Measurements from ENCODE around the gene MLXIPL.
"Not testable (repeated sequence)": the region's sequence is repeated elsewhere in the genome, so short reads cannot be mapped to it uniquely, and the experiment has no call there.

Gene MLXIPL

DNA sequence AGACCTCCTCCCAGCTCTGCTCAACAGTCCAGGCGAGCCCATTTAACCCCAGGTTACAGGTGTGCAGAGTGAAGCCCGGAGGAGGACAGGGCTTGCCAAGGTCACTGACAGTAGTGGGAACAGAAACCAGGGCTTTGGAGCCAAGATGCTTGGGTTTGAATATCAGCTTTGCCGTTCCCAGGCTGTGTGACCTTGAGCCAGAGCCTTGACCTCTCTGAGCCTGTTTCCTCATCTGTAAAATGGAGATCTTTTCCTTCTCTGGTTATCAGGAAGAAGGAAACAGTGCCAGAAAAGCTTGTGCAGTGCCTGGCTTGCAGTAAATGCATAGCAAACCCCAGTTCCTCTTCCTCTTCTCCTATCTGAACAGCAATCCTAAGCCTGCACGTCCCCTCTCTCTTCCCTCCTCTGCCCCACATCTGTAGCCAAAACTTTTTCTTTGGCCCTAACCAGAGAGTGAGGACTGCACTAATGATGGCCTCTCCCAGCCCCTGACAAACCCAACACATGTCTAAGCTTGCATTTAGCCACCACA, 21.4 kb upstream of the MLXIPL start:
- no peak for DNase-seq

DNA sequence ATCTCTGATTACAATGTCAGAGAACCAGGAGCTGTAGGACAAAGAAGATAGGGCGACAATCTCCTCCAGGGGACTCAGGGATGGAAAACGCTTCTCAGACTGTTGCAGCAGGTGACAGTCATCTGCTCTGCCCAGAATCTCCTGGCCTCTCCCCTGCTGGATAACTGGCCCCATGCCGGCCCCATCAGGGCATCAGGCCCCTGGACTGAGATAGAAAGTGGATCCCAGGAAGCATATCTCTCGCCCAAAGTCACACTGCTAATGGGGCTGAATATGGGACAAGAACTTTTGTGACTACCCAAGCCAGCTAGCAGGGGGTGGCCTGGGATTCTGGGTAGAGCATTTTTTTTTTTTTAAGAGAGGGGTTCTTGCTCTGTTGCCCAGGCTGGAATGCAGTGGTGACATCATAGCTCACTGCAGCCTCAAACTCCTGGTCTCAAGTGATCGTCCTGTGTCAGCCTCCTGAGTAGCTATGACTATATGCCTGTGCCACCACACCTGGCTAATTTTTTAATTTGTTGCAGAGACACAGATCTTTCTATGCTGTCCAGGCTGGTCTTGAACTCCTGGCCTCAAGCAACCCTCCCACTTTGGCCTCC, 20.5 kb upstream of the MLXIPL start:
- no peak for DNase-seq

DNA sequence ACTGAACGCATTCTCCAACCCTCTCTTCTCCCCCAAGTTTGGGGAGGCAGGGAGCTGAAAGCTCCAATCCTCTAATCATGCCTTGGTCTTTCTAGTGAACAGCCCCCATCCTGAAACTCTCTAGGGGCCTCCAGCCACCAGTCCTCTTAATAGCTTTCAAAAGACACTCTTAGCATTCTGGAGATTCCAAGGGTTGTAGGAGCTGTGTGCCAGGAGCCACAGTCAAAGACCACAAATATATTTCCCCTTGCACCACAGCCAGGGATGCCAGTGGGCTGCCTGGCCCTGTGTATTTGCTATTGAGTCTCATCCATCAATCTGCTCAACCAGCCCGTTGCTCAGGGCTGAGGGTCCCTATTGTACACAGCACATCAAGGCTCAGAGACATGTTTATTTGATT, 18.5 kb upstream of the MLXIPL start:
- no peak for DNase-seq

DNA sequence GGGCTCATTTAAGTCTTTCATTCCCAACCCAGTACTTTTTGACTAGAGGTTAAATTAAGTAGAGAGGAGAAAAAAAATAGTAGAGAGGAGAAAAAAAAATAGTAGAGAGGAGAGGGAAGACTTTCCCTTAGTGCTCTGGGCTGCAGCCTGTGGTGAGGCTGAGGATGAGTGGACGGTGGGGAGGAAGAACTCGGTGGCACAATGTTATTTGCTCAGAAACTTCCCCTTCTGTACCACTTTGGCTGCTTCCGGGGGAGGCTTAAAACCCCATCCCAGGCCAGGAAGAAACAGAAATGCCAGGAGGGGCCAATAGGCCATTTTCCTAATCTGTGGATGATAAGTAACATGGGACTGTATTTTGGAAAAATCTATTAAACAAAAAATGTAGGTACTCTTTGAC, 14.6 kb upstream of the MLXIPL start:
- DNase-seq, result no peak

DNA sequence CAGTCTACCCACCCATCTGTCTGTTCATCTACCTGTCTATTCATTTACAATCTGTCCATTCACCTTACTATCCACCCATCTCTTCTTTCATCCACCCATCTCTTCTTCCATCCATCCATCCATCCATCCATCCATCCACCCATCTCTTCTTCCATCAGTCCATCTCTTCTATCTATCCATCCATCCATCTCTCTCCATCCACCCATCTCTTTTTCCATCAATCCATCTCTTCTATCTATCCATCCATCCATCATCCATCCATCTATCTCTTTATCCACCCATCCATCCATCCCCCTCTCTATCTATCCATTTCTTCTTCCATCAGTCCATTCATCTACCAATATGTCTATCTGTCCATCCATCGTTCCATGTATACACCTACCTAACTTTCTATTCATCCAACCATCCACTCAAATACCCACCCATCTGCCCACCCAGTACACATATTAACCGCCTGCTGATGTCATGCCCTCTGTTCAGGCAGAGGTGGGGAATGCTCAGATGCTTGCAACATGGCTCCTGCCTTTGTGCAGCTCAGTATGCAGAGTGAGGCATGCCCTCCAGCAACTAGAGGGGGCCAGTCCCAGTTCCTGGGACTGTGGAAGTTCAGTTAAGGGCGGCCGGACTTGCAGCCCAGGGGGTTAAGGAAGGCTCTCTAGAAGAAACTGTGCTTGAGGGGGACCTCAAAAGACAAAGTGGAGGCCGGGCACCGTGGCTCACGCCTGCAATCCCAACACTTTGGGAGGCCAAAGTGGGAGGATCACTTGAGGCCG, 11.3 kb upstream of the MLXIPL start:
- DNase-seq, result no peak

DNA sequence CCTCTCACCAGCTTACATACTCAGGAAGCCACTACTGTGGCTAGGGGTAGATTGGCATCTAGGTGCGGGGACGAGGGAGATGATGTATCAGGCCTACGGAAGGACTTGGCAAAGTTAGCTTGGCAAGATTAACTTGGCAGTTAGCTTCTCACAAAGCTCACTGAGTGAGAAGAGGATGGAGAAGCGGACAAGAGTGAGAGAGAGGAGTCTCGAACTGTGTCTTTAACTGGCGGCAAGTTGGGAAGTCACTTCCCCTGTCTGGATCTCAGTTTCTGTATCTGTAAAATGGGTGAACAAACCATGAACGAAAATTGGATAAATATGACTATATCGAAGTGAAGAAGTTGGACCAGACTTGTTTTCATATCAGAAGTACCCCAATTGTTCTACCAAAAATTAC, 9.5 kb upstream of the MLXIPL start:
- DNase-seq, result no peak

DNA sequence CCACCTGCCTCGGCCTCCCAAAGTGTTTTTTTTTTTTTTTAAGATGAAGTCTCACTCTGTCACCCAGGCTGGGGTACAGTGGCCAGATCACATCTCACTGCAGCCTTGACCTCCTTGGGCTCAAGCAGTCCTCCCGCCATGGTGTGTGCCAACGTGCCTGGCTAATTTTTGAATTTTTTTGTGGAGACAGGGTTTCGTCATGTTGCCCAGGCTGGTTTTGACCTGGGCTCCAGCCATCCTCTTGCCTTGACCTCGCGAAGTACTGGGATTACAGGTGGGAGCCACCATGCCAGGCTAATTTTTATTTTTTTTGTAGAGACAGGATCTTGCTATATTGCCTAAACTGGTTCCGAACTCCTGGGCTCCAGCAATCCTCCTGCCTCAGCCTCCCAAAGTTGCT, 9.0 kb upstream of the MLXIPL start:
- no peak for DNase-seq

DNA sequence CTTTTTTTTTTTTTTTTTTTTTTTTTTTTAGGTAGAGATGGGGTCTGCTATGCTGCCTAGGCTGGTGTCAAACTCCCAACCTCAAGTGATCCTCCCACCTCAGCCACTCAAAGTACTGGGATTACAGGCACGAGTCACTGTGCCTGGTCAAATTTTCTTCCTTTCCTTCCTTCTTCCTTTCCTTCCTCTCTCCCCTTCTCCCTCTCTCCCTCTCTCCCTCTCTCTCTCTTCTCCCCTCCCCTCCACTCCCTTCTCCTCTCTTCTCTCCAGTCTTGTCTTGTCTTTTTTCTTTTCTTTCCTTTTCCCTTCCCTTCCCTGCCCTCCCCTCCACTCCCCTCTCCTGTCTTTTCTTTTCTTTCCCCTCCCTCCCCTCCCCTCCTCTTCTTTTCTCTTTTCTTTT, 7.2 kb upstream of the MLXIPL start:
- DNase-seq, result no peak

DNA sequence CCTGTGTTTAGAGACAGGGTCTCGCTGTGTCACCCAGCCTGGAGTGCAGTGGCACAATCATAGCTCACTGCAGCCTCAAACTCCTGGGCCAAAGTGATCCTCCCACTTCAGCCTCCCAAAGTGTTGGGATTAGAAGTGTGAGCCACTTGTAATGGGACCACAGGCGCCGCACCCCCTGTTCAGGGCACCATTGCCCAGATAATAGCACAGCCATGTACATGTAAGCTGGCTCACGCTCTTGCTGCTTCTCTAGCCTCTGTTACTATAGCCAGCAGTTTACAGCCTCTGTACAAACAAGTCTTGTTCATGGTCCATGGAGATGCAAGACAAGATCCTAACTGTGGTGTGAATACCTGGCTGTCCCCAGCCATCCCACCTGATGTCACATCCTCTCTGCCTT, 4.2 kb upstream of the MLXIPL start:
- no peak for DNase-seq

DNA sequence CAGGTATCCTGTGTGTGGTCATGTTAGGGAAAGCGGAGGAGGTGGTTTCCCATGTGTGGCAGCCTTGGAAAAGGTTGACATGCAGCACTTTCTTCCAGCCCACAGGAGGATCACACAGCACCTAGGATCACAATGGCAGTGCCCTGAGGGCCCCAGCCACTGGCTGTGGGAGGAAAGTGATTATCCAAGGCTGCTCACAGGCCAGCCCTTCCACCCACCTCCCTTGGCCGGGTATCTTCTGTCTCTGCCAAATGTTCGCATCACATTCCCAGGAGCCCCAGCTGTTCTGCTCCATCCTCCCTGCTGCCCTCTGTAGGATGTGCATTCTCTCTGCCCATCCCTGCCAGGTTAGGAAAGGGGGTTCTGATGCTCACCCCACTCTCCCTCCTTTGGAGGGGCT, 2.5 kb upstream of the MLXIPL start:
- no peak for DNase-seq

DNA sequence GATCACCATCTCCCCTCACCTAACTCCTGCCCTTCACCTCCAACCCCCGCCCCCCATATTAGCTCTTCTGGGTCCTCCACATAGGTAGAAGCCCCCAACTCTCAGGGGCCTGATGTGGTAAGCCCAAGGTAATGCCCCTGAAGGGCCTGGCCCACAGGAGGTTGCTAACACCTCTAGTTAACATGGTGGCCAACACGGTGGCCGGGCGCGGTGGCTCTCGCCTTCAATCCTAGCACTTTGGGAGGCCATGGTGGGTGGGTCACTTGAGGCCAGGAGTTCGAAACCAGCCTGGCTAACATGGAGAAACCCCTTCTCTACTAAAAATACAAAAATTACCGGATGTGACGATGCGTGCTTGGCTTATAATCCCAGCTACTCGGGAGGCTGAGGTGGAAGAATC, 954 bp upstream of the MLXIPL start:
- no peak for DNase-seq

DNA sequence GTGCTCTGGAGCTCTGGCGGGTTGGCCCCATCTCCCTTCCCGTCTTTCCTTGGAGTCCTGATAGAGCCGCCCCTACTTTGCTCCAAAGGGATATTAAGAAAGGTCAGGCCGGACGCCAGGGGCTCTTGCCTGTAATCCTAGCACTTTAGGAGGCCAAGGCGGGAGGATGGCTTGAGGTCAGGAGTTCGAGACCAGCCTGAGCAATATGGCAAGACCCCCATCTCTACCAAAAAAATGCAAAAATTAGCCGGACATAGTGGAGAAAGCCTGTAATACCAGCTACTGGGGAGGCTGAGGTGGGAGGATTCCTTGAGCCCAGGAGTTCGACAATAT, 313 bp upstream of the MLXIPL start:
- DNase-seq, result no peak

DNA sequence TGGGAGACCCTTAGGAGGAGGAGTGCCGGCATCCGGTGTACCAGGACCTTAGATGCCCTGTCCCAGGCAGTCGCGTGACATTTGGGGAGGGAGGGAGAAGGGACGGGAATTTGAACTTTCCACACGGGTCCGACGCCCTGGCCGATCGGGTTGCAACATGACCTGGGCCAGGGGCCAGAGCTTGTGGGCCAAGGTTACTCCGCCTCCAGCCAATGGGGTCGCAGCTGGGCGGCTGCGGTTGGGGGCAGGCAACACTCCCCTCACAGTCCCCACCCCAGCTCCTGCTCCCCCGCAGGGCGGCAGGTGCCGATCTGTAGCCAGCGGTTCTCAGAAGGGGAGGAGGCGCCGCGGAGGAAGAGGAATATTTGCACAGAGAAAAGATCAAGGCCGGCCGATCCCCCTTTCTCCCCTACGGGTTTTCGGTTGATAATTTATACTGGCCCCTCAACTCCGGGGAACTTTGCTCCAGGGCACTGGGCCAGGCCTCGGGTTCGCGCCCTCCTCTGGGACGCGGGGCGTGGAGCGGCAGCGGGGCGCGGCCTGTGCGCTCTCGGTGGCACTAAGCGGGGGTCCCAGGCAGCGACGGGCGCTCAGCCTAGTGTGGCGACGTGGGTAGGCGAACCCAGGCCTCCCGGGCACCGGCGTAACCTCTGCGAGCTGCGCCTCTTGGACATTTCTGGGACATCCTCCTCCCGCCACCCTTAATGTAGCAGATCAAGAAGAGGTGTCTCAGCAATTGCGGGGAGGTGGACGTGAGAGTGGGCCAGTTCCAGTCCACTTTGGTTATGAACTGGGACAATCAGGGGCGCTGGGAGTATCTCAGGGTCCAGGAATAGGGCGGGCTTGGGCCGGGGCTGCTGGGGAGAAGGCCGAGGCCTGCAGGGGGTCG, 1.2 kb downstream of the MLXIPL start:
- DNase-seq, result no peak

DNA sequence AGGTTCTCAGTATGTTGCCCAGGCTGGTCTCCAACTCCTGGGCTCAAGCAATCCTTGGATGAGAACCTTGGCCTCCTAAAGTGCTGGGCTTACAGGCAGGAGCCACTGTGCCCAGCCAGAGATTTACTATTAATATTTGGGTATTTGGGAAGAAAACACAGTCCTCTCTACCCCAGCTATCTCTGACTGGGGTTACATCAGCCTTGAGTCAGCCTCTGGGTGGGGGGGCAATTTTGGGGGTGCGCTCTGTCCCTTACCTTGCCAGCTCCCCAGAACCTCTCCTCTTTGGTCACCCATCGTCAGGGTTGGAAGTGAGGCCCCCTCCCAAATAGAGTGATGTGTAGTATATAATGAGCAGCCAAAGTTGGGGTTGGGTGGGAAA, 1.8 kb downstream of the MLXIPL start:
- no peak for DNase-seq

DNA sequence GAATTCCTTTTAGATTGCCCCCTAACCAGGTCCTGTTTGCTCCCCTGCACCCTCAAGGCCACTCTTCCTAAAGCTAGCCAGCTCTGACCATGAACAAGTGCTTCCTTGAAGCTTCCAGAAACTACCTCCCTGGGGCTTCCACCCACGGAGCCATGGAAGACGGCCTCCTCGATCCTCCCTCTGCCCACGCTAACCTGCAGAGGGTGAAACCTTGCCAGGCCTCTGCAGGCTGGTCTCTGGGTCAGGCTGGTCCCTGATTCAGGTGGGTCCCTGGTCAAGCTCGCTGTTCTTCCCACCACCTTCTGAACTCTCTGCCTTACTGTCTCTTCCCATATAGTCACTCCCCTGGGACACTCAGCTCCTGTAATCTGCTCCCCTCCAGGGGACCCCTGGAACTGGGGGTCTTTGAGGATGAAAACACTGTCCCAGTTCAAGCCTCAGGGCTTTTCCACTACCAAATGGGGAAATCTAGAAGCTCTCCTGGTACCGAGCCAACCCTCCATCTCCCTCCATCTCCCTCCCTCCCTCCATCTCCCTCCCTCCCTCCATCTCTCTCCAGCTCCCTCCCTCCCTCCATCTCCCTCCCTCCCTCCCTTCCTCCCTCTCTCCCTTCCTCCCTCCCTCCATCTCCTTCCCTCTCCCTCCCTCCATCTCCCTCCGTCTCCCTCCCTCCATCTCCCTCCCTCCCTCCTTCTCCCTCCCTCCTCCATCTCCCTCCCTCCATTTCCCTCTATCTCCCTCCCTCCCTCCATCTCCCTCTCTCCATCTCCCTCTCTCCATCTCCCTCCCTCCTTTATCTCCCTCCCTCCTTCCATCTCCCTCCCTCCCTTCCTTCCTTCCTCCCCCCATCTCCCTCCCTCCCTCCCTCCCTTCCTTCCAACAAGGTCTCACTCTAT, 2.9 kb downstream of the MLXIPL start:
- no peak for DNase-seq

DNA sequence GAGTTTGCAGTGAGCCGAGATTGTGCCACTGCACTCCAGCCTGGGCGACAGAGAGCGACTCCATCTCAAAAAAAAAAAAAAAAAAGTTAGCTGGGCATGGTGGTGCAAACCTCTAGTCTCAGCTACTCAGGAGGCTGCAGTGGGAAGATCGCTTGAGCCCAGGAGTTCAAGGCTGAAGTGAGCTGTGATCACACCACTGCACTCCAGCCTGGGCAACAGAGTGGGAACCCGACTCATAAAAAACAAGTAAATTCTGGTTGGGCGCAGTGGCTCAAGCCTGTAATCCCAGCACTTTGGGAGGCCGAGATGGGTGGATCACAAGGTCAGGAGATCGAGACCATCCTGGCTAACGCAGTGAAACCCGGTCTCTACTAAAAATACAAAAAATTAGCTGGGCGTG, 4.9 kb downstream of the MLXIPL start:
- not testable (repeated sequence) for DNase-seq

DNA sequence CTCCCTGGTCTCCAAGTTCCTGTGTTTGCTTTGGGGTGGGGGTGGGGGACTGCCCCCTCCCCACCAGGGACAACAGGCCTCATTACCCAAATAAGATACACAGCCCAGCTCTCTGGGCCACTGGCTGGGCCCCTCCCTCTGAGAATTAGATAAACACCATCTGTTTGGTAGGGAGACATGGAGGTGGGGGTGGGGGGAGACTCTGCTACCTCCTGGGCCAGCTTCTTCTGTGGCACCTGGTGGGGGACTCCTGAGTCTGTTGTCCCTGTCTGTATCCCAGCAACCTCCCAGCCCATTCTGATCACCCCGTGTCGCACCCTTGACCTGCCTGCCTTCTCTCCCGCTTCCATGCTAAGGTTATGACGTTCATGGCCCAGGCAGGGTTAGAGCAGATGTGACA, 5.8 kb downstream of the MLXIPL start:
- no peak for DNase-seq

DNA sequence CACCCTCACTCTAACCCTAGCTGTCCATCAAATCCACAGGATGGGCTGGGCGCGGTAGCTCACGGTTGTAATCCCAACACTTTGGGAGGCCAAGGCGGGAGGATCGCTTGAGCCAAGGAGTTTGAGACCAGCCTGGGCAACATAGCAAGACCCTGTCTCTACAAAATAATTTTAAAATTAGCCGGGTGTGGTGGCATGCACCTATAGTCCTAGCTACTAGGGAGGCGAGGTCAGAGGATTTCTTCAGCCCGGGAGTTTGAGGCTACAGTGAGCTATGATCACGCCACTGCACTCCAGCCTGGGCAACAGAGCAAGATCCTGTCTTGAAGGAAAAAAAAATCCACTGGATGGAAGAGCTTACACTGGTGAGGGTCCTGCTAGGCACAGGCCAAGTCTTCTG, 6.8 kb downstream of the MLXIPL start:
- DNase-seq, result not testable (repeated sequence)

DNA sequence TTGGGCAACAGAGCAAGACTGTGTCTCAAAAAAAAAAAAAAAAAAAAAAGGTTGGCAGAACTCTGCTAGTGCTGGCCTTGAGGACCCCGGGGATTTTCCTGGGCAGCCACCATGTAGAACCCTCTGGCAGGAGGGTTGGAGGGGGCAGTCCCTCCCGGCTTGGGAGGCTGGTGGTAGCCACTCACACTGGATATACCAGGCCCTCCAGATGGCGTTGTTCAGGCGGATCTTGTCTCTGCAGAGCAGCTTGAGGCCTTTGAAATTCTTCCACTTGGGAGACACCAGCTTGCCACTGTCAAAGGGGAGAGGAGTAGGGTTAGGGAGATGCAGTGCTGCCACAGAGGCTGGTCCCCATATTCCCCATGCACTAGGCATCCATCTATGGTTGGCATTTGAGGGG, 8.4 kb downstream of the MLXIPL start:
- DNase-seq, result no peak

DNA sequence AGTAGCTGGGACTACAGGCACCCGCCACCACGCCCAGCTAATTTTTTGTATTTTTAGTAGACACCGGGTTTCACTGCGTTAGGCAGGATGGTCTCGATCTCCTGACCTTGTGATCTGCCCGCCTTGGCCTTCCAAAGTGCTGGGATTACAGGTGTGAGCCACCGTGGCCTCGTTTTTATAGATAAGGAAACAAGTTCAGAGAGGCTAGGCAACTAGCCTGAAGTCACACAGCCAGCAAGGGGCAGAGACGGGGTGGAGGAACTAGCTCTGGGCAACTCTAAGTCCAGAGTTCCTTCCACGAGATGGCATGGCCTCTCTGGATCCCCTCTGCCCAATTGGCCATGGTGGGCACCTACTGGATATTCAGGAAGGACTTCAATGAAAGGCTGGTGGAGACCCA, 9.4 kb downstream of the MLXIPL start:
- DNase-seq, result not testable (repeated sequence)

DNA sequence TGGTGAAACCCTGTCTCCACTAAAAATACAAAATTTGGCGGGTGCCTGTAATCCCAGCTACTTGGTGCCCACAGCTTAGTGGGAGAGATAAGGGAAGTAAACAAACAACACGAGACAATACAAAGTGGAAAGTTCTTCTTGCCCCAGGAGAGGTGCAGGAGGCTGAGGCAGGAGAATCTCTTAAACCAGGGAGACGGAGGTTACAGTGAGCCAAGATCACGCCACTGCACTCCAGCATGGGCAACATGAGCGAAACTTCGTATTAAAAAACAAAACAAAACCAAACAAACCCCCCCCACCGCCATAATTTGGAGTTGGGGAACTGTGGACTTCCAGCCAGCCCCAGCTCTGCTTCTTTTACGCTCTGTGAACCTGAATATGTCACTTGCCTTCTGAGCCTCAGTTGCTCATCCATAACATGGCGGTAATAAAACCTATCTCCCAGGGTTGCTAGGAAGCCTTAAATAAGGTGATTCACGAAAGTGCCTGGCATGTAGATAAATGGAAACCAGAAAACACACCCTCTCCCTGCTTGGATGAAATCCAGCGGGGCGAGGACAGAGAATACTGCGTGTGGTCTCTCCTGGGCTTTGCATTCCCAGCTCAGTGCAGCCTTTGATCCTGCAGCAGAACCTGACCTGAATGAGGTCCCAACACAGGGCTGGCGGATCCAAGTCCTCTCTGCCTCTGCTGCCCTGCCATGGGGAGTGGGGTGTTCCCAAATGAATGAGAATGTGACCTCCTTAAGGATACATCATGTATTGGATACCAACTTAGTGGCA, 10.2 kb downstream of the MLXIPL start:
- no peak for DNase-seq
